Activated CD8-positive, alpha-beta memory T cell treated with anti-CD3 and anti-CD28 coated beads for 48 hours (primary cell): ENCODE results near the gene JAG2.

ENCODE experiments used
- DNase-seq, 3 experiments: peaks; one replicate each; pipeline ENCODE4 v3.0.0-alpha.2; 2020; ENCODE audit warnings: low read depth in 2 of 3, low spot score in 2 of 3

JAG2 gene

GRCh38 chr14:105093038-105093430 lies 75.5 kb downstream of the JAG2 start:
- peak in 1 of 3 experiments; percentile 48 for DNase-seq

- no peak for DNase-seq
Measured at GRCh38 chr14:105092171-105093037, 76.2 kb downstream of the JAG2 start.

- DNase-seq: no peak
Measured at GRCh38 chr14:105091517-105092170, 76.9 kb downstream of the JAG2 start.

- no peak for DNase-seq
Measured at GRCh38 chr14:105091054-105091516, 77.5 kb downstream of the JAG2 start.
